Kidney (tissue), 14 donors: ENCODE data around the gene ETS1. TPM values are rescaled to one million over a fixed set of nuclear protein-coding genes. Genes with fewer than 3 reads are reported as not detected.
"Not testable (repeated sequence)": the region's sequence is repeated elsewhere in the genome, so short reads cannot be mapped to it uniquely, and the experiment has no call there.

Source experiments
- DNase-seq, 5 donors: peaks; one replicate each; pipeline ENCODE4 v3.0.0-alpha.2; 2013 to 2020
- FAIRE-seq: peaks from 2 replicates; lab custom pipeline; 2012; peaks lifted over from hg19 to GRCh38; lab: Jason Lieb, UNC
- H3K27ac ChIP-seq, 2 donors: one replicate each; pipeline ENCODE4 v1.7.0; 2013; ENCODE audit warnings: low read depth in 2 of 2, low read length in 2 of 2, inconsistent platforms in 1 of 2
- H3K27me3 ChIP-seq: one replicate; pipeline ENCODE4 v1.7.1; 2013; ENCODE audit warnings: low read length, inconsistent platforms; ENCODE audit not compliant: control insufficient read depth, insufficient read depth
- H3K36me3 ChIP-seq, 3 donors: one replicate each; pipeline versions ENCODE4 v1.7.0 to v1.7.1; 2013; ENCODE audit warnings: low read length in 3 of 3, control low read depth in 1 of 3, inconsistent platforms in 1 of 3; ENCODE audit not compliant: insufficient read depth in 3 of 3, control insufficient read depth in 2 of 3
- H3K4me1 ChIP-seq, 3 donors: one replicate each; pipeline versions ENCODE4 v1.7.0 to v1.7.1; 2013; ENCODE audit warnings: low read length in 3 of 3, inconsistent platforms in 1 of 3, low read depth in 1 of 3; ENCODE audit not compliant: control insufficient read depth in 2 of 3, insufficient read depth in 2 of 3
- H3K4me3 ChIP-seq, 3 donors: one replicate each; pipeline versions ENCODE4 v1.7.0 to v1.8.1; 2013; ENCODE audit warnings: low read length in 3 of 3, control low read depth in 1 of 3, inconsistent platforms in 1 of 3
- H3K9ac ChIP-seq, 3 donors: one replicate each; pipeline versions ENCODE4 v1.7.0 to v1.7.1; 2013; ENCODE audit warnings: low read length in 3 of 3, control low read depth in 1 of 3, inconsistent platforms in 1 of 3
- H3K9me3 ChIP-seq, 3 donors: one replicate each; pipeline versions ENCODE4 v1.7.0 to v1.7.1; 2013; ENCODE audit warnings: low read length in 3 of 3, control low read depth in 1 of 3, inconsistent platforms in 1 of 3; ENCODE audit not compliant: control insufficient read depth in 2 of 3, insufficient read depth in 1 of 3
- intact Hi-C: fragments of 100-400 bp; cut with DNase I; formaldehyde crosslinking; loops from one replicate; pipeline ENCODE4 v1.11.1; 2022
- polyA plus RNA-seq: library from polyadenylated mRNA; stranded (reverse); fragments of 350-450 nt; fragmentation: Illumina TruSeq; extraction: RNeasy Lipid Tissue Mini Kit (QIAGEN cat#74804); gene quantifications from one replicate; pipeline ENCODE4 v1.2.3, GENCODE V29; 2014; ENCODE audit warnings: low read depth, low replicate concordance; ENCODE audit not compliant: insufficient read depth
- total RNA-seq: library from RNA; stranded (reverse); fragmentation: NEBNext Ultra II Directional; extraction: Animal tissue kit (Norgen Biotek cat#: 25700); gene quantifications from one replicate; pipeline ENCODE4 v1.2.1, GENCODE V29; 2021
- TF ChIP-seq, protein P1 (sequence below): IDR thresholded peaks from 3 replicates; pipeline ENCODE4 v1.5.1; 2012; ENCODE audit warnings: mild to moderate bottlenecking, moderate library complexity, borderline replicate concordance; ENCODE audit not compliant: insufficient read depth; ENCODE audit errors: extremely low read depth
- donor health status: control.
- donor health status: control.
- donor health status: control.
- donor health status: control.
- donor health status: control.
- donor health status: DM: yes; HTN: yes; CAD: no.
- donor health status: Normal renal cell carcinoma (clear cell type).

ETS1 gene
- total and polyA plus RNA-seq, 2 donors from 2014 or later: 23.5 to 124 TPM

DNA sequence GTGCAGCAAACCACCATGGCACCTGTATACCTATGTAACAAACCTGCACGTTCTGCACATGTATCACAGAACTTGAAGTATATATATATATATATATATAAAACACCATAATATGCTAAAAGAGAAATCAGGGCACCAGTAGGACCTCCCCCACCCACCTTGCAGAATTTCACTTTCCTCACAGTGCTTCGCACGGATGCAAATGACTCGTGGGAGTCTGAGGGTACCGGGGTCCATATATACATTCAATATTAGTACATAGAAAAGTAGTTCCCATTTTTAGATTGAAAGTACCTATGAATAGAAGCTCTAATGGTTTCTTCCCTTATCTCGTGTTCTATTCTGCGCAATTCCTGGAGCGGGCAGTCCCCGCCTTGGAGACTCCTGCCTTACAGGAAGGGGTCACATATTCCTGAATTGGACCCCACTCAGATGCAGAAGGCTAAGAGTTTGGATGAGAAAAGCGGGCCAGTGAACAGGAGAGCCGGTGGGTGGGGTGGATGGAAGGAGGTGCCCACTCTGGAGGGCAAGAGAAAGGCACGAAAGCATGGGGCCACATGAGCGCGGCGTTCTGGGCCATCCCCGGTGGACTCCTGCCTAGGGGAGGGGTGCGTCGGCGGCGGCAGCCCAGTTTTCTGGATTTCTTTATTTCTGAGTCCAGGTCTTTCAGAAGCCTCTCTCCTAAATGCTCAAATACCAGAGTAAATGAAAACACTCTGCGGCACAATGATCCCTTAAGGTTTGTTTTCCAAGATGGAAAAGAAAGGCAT lies 136.3 kb downstream of the ETS1 start:
- Histone ChIP-seq H3K9ac (no peak overlapping the region), H3K4me3 (no peak overlapping the region), H3K27ac (no peak overlapping the region), H3K36me3 (no peaks in the 10 kb centered on the region), H3K4me1 (peaks cover 0 to 19% (median 17%) of the 10 kb centered on the region in 3 donors), H3K27me3 (no peaks in the 10 kb centered on the region), H3K9me3 (no peaks in the 10 kb centered on the region)
- TF ChIP-seq, protein P1, sequence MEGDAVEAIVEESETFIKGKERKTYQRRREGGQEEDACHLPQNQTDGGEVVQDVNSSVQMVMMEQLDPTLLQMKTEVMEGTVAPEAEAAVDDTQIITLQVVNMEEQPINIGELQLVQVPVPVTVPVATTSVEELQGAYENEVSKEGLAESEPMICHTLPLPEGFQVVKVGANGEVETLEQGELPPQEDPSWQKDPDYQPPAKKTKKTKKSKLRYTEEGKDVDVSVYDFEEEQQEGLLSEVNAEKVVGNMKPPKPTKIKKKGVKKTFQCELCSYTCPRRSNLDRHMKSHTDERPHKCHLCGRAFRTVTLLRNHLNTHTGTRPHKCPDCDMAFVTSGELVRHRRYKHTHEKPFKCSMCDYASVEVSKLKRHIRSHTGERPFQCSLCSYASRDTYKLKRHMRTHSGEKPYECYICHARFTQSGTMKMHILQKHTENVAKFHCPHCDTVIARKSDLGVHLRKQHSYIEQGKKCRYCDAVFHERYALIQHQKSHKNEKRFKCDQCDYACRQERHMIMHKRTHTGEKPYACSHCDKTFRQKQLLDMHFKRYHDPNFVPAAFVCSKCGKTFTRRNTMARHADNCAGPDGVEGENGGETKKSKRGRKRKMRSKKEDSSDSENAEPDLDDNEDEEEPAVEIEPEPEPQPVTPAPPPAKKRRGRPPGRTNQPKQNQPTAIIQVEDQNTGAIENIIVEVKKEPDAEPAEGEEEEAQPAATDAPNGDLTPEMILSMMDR: no peak
- DNase-seq (peak in 1 of 5 donors; percentile 65), FAIRE-seq (no peak)
- intact Hi-C loops: no loop called here

- H3K9me3 ChIP-seq, H3K36me3 ChIP-seq, H3K9ac ChIP-seq, H3K4me3 ChIP-seq, H3K27me3 ChIP-seq, H3K27ac ChIP-seq, DNase-seq, intact Hi-C loops, FAIRE-seq: not testable (repeated sequence)
- peaks cover 0 to 19% (median 17%) of the 10 kb centered on the region in 3 donors for H3K4me1 ChIP-seq
Observed at GRCh38 chr11:128450425-128450824, 136.9 kb downstream of the ETS1 start.

DNA sequence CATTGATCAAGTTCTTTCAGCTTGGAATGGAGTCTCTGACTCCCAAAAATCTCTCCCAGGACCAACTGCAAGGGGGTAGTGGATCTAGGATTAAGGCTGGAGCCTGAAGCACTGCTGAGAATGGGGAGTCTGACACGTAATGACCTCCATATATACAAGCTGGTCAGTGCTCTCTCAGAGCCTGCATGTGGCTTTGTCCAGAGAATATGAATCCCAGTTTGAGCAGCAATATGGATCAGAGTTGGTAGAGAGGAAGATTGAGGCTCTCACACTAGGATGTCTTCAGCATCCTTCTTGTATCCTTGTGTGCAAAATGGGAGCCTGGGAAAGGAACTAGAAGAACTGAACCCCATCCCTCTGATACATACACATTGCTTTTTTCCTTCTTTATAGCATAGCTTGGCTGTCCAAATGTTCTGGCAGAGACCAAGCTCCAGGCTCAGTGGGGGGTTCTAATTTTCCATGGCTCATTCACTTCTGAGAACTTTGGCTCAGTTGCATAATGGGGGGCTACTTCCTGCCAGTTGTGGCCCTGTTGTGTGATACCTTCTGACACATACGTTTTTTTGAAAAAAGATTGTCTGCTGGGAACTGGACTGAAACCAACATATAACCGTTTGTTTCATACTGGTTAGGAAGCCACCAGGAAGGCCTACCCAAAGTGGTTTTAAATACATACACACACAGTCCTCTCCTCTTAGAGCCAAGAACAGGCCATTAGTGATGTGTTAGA lies 138.2 kb downstream of the ETS1 start:
- H3K27me3 ChIP-seq: no peaks in the 10 kb centered on the region
- no peak for FAIRE-seq
- H3K27ac ChIP-seq: peak overlapping the region; percentile 75 to 80
- TF ChIP-seq, protein P1: no peak
- no peaks in the 10 kb centered on the region for H3K36me3 ChIP-seq
- intact Hi-C loops: no loop called here
- H3K4me1 ChIP-seq: peaks cover 0 to 19% (median 17%) of the 10 kb centered on the region in 3 donors
- DNase-seq: no peak
- H3K9me3 ChIP-seq: no peaks in the 10 kb centered on the region
- no peak overlapping the region for H3K9ac ChIP-seq
- H3K4me3 ChIP-seq: no peak overlapping the region
